Measurements from ENCODE around the gene TMEM11. TPM values are rescaled to one million over a fixed set of nuclear protein-coding genes. Genes with fewer than 3 reads are reported as not detected.
A peak's percentile ranks its signal among the peaks of the same experiment; 100 is the strongest.

Gene TMEM11
- total and polyA plus RNA-seq, 4 donors: 9.3 to 20.8 (median 11.6) TPM

- peak overlapping the region; percentile 81 to 93 (median 83) for H3K4me3 ChIP-seq (ENCODE audit: low read depth in 1 of 3, low read length in 3 of 3)
- no peaks in the 10 kb centered on the region for H3K27me3 ChIP-seq (ENCODE audit: control insufficient read depth in 4 of 4, insufficient read depth in 4 of 4, low read length in 3 of 4)
- TF ChIP-seq YY1 (IDR thresholded peaks at IDR 0.05) (no peak), SP1 (IDR thresholded peaks at IDR 0.05) (no peak), RXRA (IDR thresholded peaks at IDR 0.05) (no peak), RAD21 (IDR thresholded peaks at IDR 0.05) (no peak), NR2F2 (IDR thresholded peaks at IDR 0.05) (no peak), TAF1 (conservative IDR thresholded peaks at IDR 0.05) (no peak), HNF4G (IDR thresholded peaks at IDR 0.05) (no peak), FOXA1 (IDR thresholded peaks at IDR 0.05) (no peak), FOXA2 (IDR thresholded peaks at IDR 0.05) (no peak), JUND (IDR thresholded peaks at IDR 0.05) (no peak), ZBTB33 (IDR thresholded peaks at IDR 0.05) (no peak), HNF4A (conservative IDR thresholded peaks at IDR 0.05) (no peak)
- TF ChIP-seq, protein P1, sequence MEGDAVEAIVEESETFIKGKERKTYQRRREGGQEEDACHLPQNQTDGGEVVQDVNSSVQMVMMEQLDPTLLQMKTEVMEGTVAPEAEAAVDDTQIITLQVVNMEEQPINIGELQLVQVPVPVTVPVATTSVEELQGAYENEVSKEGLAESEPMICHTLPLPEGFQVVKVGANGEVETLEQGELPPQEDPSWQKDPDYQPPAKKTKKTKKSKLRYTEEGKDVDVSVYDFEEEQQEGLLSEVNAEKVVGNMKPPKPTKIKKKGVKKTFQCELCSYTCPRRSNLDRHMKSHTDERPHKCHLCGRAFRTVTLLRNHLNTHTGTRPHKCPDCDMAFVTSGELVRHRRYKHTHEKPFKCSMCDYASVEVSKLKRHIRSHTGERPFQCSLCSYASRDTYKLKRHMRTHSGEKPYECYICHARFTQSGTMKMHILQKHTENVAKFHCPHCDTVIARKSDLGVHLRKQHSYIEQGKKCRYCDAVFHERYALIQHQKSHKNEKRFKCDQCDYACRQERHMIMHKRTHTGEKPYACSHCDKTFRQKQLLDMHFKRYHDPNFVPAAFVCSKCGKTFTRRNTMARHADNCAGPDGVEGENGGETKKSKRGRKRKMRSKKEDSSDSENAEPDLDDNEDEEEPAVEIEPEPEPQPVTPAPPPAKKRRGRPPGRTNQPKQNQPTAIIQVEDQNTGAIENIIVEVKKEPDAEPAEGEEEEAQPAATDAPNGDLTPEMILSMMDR (IDR thresholded peaks at IDR 0.05; ENCODE audit: low read depth, low read length, missing input control): no peak
- TF ChIP-seq, protein P2, sequence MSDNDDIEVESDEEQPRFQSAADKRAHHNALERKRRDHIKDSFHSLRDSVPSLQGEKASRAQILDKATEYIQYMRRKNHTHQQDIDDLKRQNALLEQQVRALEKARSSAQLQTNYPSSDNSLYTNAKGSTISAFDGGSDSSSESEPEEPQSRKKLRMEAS (IDR thresholded peaks at IDR 0.05): no peak
- peak overlapping the region; percentile 80 to 89 for H3K27ac ChIP-seq (ENCODE audit: low read depth in 1 of 2, low read length in 2 of 2)
- H3K4me1 ChIP-seq (ENCODE audit: control insufficient read depth in 4 of 4, insufficient read depth in 4 of 4, low read length in 3 of 4): peaks cover 9 to 41% (median 27%) of the 10 kb centered on the region in 4 donors
- peaks cover 0 to 7% (median 3%) of the 10 kb centered on the region in 4 donors for H3K36me3 ChIP-seq (ENCODE audit: control insufficient read depth in 4 of 4, insufficient read depth in 3 of 4, low read depth in 1 of 4, low read length in 3 of 4)
- no peaks in the 10 kb centered on the region for H3K9me3 ChIP-seq (ENCODE audit: control insufficient read depth in 4 of 4, low read length in 3 of 4)
- DNase-seq (ENCODE audit: low spot score): peak; percentile 62
- peak overlapping the region; percentile 77 to 94 for H3K9ac ChIP-seq (ENCODE audit: low read depth in 1 of 2, low read length in 2 of 2)
- WGBS: under 1% methylated on average over 35 of the region's 35 CpGs
These were observed 335 bp downstream of the TMEM11 start for GRCh38 chr17:21213638-21214014.

- peak overlapping the region; percentile 77 to 94 for H3K9ac ChIP-seq (ENCODE audit: low read depth in 1 of 2, low read length in 2 of 2)
- 13% methylated on average over 18 of the region's 18 CpGs for WGBS
- peak overlapping the region; percentile 80 to 89 for H3K27ac ChIP-seq (ENCODE audit: low read depth in 1 of 2, low read length in 2 of 2)
- no peak for DNase-seq (ENCODE audit: low spot score)
- peaks cover 9 to 41% (median 27%) of the 10 kb centered on the region in 4 donors for H3K4me1 ChIP-seq (ENCODE audit: control insufficient read depth in 4 of 4, insufficient read depth in 4 of 4, low read length in 3 of 4)
- no peaks in the 10 kb centered on the region for H3K9me3 ChIP-seq (ENCODE audit: control insufficient read depth in 4 of 4, low read length in 3 of 4)
- peaks cover 2 to 7% (median 4%) of the 10 kb centered on the region in 4 donors for H3K36me3 ChIP-seq (ENCODE audit: control insufficient read depth in 4 of 4, insufficient read depth in 3 of 4, low read depth in 1 of 4, low read length in 3 of 4)
- H3K4me3 ChIP-seq (ENCODE audit: low read depth in 1 of 3, low read length in 3 of 3): peak overlapping the region; percentile 81 to 93 (median 83)
- H3K27me3 ChIP-seq (ENCODE audit: control insufficient read depth in 4 of 4, insufficient read depth in 4 of 4, low read length in 3 of 4): no peaks in the 10 kb centered on the region
- TF ChIP-seq EGR1 (IDR thresholded peaks at IDR 0.05; ENCODE audit: low read depth in 2 of 2) (no peak), SP1 (IDR thresholded peaks at IDR 0.05) (no peak), TAF1 (conservative IDR thresholded peaks at IDR 0.05) (no peak), GABPA (IDR thresholded peaks at IDR 0.05 in 1 of 2, conservative IDR thresholded peaks at IDR 0.05 in 1 of 2) (no peak), HNF4A (conservative IDR thresholded peaks at IDR 0.05) (no peak), YY1 (IDR thresholded peaks at IDR 0.05) (no peak), FOXA1 (IDR thresholded peaks at IDR 0.05) (no peak), REST (IDR thresholded peaks at IDR 0.05) (no peak), ATF3 (IDR thresholded peaks at IDR 0.05) (no peak), RAD21 (IDR thresholded peaks at IDR 0.05) (no peak), FOXA2 (IDR thresholded peaks at IDR 0.05) (no peak), JUND (IDR thresholded peaks at IDR 0.05) (no peak), RXRA (IDR thresholded peaks at IDR 0.05) (no peak)
- TF ChIP-seq, protein P2 (IDR thresholded peaks at IDR 0.05): no peak
- TF ChIP-seq, protein P1 (IDR thresholded peaks at IDR 0.05; ENCODE audit: low read depth, low read length, missing input control): no peak
These were observed 929 bp downstream of the TMEM11 start for GRCh38 chr17:21212826-21213637.

All from liver (tissue), 9 donors.